Muscle of leg (tissue), 11 donors: ENCODE data around the gene DTNB. TPM values are rescaled to one million over a fixed set of nuclear protein-coding genes. Genes with fewer than 3 reads are reported as not detected.
"Not testable (repeated sequence)": the region's sequence is repeated elsewhere in the genome, so short reads cannot be mapped to it uniquely, and the experiment has no call there.

ENCODE experiments used
- DNase-seq: peaks from one replicate; pipeline ENCODE4 v3.0.0; 2013
- H3K27ac ChIP-seq: one replicate; pipeline ENCODE4 v1.5.1; 2013; ENCODE audit warnings: mild to moderate bottlenecking, low read length, control low read depth
- H3K27me3 ChIP-seq: one replicate; pipeline ENCODE4 v1.6.1; 2013; ENCODE audit warnings: low read length; ENCODE audit not compliant: control insufficient read depth, insufficient read depth
- H3K36me3 ChIP-seq: one replicate; pipeline ENCODE4 v1.6.1; 2013; ENCODE audit warnings: low read length; ENCODE audit not compliant: control insufficient read depth, insufficient read depth
- H3K4me1 ChIP-seq: one replicate; pipeline ENCODE4 v1.6.1; 2013; ENCODE audit warnings: low read length; ENCODE audit not compliant: control insufficient read depth, insufficient read depth
- H3K4me3 ChIP-seq: one replicate; pipeline ENCODE4 v1.5.1; 2013; ENCODE audit warnings: low read length, control low read depth
- H3K9me3 ChIP-seq: replicated peaks from 2 replicates; pipeline ENCODE4 v1.6.1; 2013; ENCODE audit warnings: low read depth, low read length; ENCODE audit not compliant: control insufficient read depth
- WGBS: methylation state at CpG from one replicate; pipeline ENCODE4 v1.1.5; 2013; ENCODE audit warnings: missing lambda C conversion rate; ENCODE audit not compliant: insufficient coverage; 5-methylcytosine and 5-hydroxymethylcytosine counted together
- polyA plus RNA-seq, 8 donors: library from polyadenylated mRNA; unstranded; fragments of 120-200 nt; gene quantifications; one replicate each; pipeline versions ENCODE4 v1.2.1 to v1.2.3, GENCODE V29; 2013; ENCODE audit warnings: inconsistent platforms in 1 of 8, low replicate concordance in 1 of 8; ENCODE audit not compliant: insufficient read length in 8 of 8, insufficient read depth in 1 of 8
- total RNA-seq: library from RNA; stranded (reverse); fragments of 120-200 nt; gene quantifications from one replicate; pipeline ENCODE4 v1.2.4, GENCODE V29; 2013

Gene DTNB
- total and polyA plus RNA-seq, 9 donors, result 3.7 to 6.7 (median 5.3) TPM

- H3K9me3 ChIP-seq, result no peaks in the 10 kb centered on the region
- H3K4me3 ChIP-seq, result no peak overlapping the region
- no peaks in the 10 kb centered on the region for H3K27me3 ChIP-seq
- no peak overlapping the region for H3K27ac ChIP-seq
- 75% methylated on average over 7 of the region's 9 CpGs for WGBS
- no peaks in the 10 kb centered on the region for H3K4me1 ChIP-seq
- H3K36me3 ChIP-seq, result no peaks in the 10 kb centered on the region
- DNase-seq, result no peak
These were observed 34.2 kb downstream of the DTNB start for GRCh38 chr2:25639131-25639530.

- H3K4me3 ChIP-seq, result no peak overlapping the region
- no peaks in the 10 kb centered on the region for H3K9me3 ChIP-seq
- no peak overlapping the region for H3K27ac ChIP-seq
- WGBS, result no CpG with 5 or more reads among the region's 1 CpG
- H3K36me3 ChIP-seq, result no peaks in the 10 kb centered on the region
- no peaks in the 10 kb centered on the region for H3K27me3 ChIP-seq
- DNase-seq, result no peak
- no peaks in the 10 kb centered on the region for H3K4me1 ChIP-seq
These were observed 37.6 kb downstream of the DTNB start for GRCh38 chr2:25635797-25636196.

GRCh38 chr2:25633801-25634200 is 39.6 kb downstream of the DTNB start:
- 100% methylated on average over 3 of the region's 34 CpGs for WGBS
- not testable (repeated sequence) for H3K4me3 ChIP-seq, H3K27ac ChIP-seq, H3K9me3 ChIP-seq, DNase-seq, H3K36me3 ChIP-seq, H3K4me1 ChIP-seq, H3K27me3 ChIP-seq

GRCh38 chr2:25632396-25632795 is 41.0 kb downstream of the DTNB start:
- no peak overlapping the region for H3K27ac ChIP-seq
- no peaks in the 10 kb centered on the region for H3K4me1 ChIP-seq
- no peak overlapping the region for H3K4me3 ChIP-seq
- H3K9me3 ChIP-seq, result no peaks in the 10 kb centered on the region
- DNase-seq, result no peak
- no CpG with 5 or more reads among the region's 2 CpGs for WGBS
- H3K36me3 ChIP-seq, result no peaks in the 10 kb centered on the region
- H3K27me3 ChIP-seq, result no peaks in the 10 kb centered on the region

GRCh38 chr2:25624635-25625034 is 48.7 kb downstream of the DTNB start:
- DNase-seq, result no peak

GRCh38 chr2:25623361-25623760 is 50.0 kb downstream of the DTNB start:
- no CpG with 5 or more reads among the region's 3 CpGs for WGBS
- no peak overlapping the region for H3K4me3 ChIP-seq
- no peaks in the 10 kb centered on the region for H3K4me1 ChIP-seq
- H3K27ac ChIP-seq, result no peak overlapping the region
- H3K9me3 ChIP-seq, result no peaks in the 10 kb centered on the region
- H3K27me3 ChIP-seq, result no peaks in the 10 kb centered on the region
- H3K36me3 ChIP-seq, result peaks cover 3% of the 10 kb centered on the region
- no peak for DNase-seq

More at GRCh38 chr2:25624635-25625034, 48.7 kb downstream of the DTNB start:
- Histone ChIP-seq H3K4me1 (no peaks in the 10 kb centered on the region), H3K27me3 (no peaks in the 10 kb centered on the region), H3K9me3 (no peaks in the 10 kb centered on the region), H3K4me3 (no peak overlapping the region), H3K27ac (no peak overlapping the region), H3K36me3 (peaks cover 3% of the 10 kb centered on the region)
- WGBS, result no CpG with 5 or more reads among the region's 2 CpGs

- Histone ChIP-seq H3K27me3 (no peaks in the 10 kb centered on the region), H3K9me3 (no peaks in the 10 kb centered on the region), H3K4me1 (peaks cover 4% of the 10 kb centered on the region), H3K4me3 (no peak overlapping the region), H3K27ac (no peak overlapping the region), H3K36me3 (peaks cover 3% of the 10 kb centered on the region)
- DNase-seq, result no peak
- WGBS, result 88% methylated on average over 2 of the region's 4 CpGs
These were observed 52.7 kb downstream of the DTNB start for GRCh38 chr2:25620711-25621110.

- 66% methylated on average over 3 of the region's 5 CpGs for WGBS
- Histone ChIP-seq H3K27me3 (no peaks in the 10 kb centered on the region), H3K9me3 (no peaks in the 10 kb centered on the region), H3K4me1 (peaks cover 4% of the 10 kb centered on the region), H3K27ac (no peak overlapping the region), H3K36me3 (peaks cover 3% of the 10 kb centered on the region), H3K4me3 (no peak overlapping the region)
- no peak for DNase-seq
These were observed 53.3 kb downstream of the DTNB start for GRCh38 chr2:25620077-25620476.

- WGBS, result 80% methylated on average over 1 of the region's 4 CpGs
- no peaks in the 10 kb centered on the region for H3K9me3 ChIP-seq
- peaks cover 4% of the 10 kb centered on the region for H3K4me1 ChIP-seq
- no peaks in the 10 kb centered on the region for H3K27me3 ChIP-seq
- H3K36me3 ChIP-seq, result peaks cover 3% of the 10 kb centered on the region
- H3K4me3 ChIP-seq, result no peak overlapping the region
- no peak overlapping the region for H3K27ac ChIP-seq
- no peak for DNase-seq
These were observed 54.2 kb downstream of the DTNB start for GRCh38 chr2:25619185-25619584.

GRCh38 chr2:25618676-25619075 is 54.7 kb downstream of the DTNB start:
- no peak for DNase-seq
- no peak overlapping the region for H3K27ac ChIP-seq

GRCh38 chr2:25617948-25618646 is 55.3 kb downstream of the DTNB start:
- no CpG with 5 or more reads among the region's 7 CpGs for WGBS
- peak; percentile 85 for DNase-seq
- no peaks in the 10 kb centered on the region for H3K27me3 ChIP-seq
- H3K9me3 ChIP-seq, result no peaks in the 10 kb centered on the region
- peaks cover under 1% of the 10 kb centered on the region for H3K36me3 ChIP-seq
- H3K27ac ChIP-seq, result peak overlapping the region; percentile 43
- H3K4me3 ChIP-seq, result no peak overlapping the region
- H3K4me1 ChIP-seq, result peaks cover 4% of the 10 kb centered on the region

More at GRCh38 chr2:25618676-25619075, 54.7 kb downstream of the DTNB start:
- H3K4me3 ChIP-seq, result no peak overlapping the region
- H3K36me3 ChIP-seq, result peaks cover 3% of the 10 kb centered on the region
- peaks cover 4% of the 10 kb centered on the region for H3K4me1 ChIP-seq
- no peaks in the 10 kb centered on the region for H3K9me3 ChIP-seq
- no CpG with 5 or more reads among the region's 2 CpGs for WGBS
- no peaks in the 10 kb centered on the region for H3K27me3 ChIP-seq
